ENCODE measurements around the gene LANCL2.

The LANCL2 gene

GRCh38 chr7:55472928-55473725 lies 108.0 kb downstream of the LANCL2 start:
- DNase-seq = no peak

- no peak for DNase-seq
Measured at GRCh38 chr7:55473932-55474331, 108.8 kb downstream of the LANCL2 start.

GRCh38 chr7:55474944-55475854 lies 110.1 kb downstream of the LANCL2 start:
- no peak for DNase-seq

GRCh38 chr7:55475855-55476803 lies 111.0 kb downstream of the LANCL2 start:
- no peak for DNase-seq

GRCh38 chr7:55476852-55477780 lies 112.0 kb downstream of the LANCL2 start:
- no peak for DNase-seq

- DNase-seq = no peak
Measured at GRCh38 chr7:55477781-55478374, 112.7 kb downstream of the LANCL2 start.

GRCh38 chr7:55478700-55479099 lies 113.6 kb downstream of the LANCL2 start:
- DNase-seq = no peak

- no peak for DNase-seq
Measured at GRCh38 chr7:55481155-55481554, 116.0 kb downstream of the LANCL2 start.

GRCh38 chr7:55483046-55483445 lies 117.9 kb downstream of the LANCL2 start:
- no peak for DNase-seq
